ENCODE data around the gene GALR2.
"Not testable (repeated sequence)": the region's sequence is repeated elsewhere in the genome, so short reads cannot be mapped to it uniquely, and the experiment has no call there.

GALR2 gene

GRCh38 chr17:76074390-76075363 lies at the start of gene GALR2:
GALR2 (plus strand) TSS chr17:76074781; CDS start chr17:76074884, 103 bp downstream.
- no peak for DNase-seq

GRCh38 chr17:76025294-76025693 lies 49.3 kb upstream of the GALR2 start:
- no peak for DNase-seq

GRCh38 chr17:76026714-76027158 lies 47.8 kb upstream of the GALR2 start:
- no peak for DNase-seq

GRCh38 chr17:76027159-76027839 lies 47.3 kb upstream of the GALR2 start, which contains the start of gene EVPL:
EVPL (minus strand) TSS chr17:76027306; CDS start chr17:76027198, 108 bp downstream.
- peak; percentile 72 for DNase-seq

DNA sequence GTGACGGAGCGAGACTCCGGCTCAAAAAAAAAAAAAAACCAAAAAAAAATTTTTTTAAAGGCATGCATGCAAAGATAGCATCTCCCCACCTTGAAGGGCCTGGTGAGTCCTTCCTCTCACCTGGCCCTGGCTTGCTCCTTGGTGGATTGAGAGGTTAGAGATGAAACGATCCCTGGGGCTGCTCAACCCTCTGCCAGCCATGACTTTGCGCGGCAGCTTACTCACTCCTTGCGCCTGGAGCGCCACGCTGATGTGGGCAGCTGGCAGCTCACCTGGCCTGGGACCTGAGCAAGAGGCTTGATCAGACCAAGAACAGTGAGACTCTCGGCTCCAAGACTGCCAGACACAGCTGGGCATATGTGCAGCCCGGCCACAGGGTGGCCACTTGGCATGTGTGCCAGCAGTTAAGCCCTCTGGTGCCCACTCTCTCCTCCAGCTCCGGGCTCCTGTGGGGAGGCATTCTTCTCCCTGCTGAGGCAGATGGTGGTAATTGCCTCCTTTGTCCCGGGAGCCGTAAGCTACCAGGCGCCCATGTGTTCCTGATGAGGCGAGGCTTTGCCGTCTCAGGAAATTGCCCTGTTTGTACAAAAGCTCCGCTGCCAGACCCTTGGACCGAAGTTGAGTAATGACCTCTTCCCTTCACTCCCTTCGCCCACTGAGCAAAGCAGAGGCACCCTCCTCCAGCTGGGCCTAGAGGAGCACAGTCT lies 42.4 kb upstream of the GALR2 start:
- no peak for DNase-seq

DNA sequence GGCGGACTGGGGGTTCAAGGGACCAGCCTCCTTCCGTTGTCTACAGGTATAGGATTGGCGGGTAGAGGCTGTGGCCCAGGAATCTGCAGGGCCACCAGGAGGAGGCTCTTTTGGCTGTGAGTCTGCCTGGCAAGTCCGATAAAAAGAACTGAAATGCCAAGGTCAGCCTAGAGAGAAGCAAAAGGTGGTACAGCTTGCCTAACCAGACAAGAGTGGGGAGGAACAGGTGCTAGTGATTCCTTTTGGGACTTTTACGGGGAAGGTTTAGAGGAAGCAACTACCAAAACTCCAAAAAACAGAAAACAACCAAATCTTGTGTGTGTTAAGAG lies 41.8 kb upstream of the GALR2 start:
- DNase-seq, result no peak

GRCh38 chr17:76033139-76033538 lies 41.4 kb upstream of the GALR2 start:
- DNase-seq, result no peak

DNA sequence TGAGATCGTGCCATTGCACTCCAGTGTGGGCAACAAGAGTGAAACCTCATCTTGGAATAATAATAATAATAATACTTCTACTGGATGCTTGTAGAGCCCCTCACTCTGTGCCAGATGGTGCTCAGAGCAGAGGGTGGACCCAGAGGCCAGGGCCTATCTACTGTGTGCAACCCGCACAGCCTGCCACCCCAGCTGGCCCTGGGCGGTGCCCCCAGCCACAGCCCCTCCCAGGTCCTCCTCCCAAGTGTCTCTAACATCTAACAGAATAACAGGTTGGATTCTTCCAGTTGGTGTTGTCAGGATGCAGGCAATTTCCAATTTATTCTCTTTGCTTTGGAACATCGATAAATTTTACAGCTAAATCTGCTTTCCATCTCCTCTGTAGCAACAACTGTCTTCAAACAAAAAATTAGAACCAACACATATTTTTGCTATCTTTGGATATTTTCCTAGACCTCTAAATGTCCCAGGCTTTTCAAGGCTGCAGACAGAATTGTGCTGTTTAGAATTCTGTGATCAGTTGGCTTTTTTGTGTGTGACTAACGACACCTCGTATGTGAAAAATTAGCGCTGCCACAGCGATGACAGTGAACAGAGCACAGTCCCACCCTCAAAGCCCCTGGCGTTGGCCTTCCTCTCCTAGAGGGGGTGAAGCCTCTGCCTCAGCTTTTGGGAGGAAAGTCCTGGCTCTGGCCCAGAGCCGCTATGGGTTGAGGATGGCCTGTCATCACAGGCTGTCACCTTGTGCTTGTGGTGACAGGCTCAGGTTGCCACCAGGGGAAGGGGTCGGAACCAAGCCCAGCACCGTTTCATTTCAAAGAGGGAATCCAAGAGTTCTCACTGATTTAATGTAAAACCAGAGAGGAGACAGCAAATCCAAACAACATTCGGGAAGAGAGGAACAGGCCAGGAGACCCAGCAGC lies 39.9 kb upstream of the GALR2 start:
- no peak for DNase-seq

DNA sequence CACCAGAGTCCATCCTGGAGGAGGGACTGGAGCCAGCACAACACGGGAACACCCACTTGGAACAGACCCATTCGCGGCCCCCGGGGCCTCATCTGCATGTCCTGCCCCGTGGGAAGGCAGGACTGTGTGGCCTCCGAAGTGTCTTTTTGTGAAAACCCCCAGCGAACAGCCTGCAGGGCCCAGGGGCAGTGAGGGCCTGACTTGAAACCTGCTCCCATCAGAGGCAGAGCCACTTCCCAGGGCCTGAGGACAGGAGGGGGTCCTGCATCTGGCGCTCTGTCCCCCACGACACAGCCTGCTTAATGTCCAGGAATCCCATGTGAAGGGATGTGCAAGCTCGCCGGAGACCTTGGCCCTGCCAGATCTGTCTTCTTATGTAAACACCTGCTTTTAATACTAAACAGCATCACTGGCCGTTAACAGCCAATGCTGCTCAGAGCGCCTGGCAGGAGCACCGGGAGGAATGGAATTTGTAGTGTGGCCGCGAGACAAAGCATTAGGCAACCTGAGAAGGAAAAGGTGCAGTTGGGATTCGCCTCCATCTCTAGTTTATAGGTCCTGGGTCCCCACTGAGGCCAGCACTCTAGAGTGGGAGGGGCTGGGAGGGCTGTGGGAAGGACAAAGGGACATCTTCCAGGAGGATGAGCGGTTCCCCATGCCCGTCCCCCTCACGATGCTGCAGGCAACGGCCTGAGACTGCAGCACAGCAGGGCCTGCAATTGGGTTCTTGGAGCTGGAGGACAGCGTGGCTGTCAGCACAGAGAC lies 37.9 kb upstream of the GALR2 start:
- DNase-seq, result no peak

- no peak for DNase-seq
These were observed 36.5 kb upstream of the GALR2 start for GRCh38 chr17:76038050-76038449.

- no peak for DNase-seq
These were observed 35.5 kb upstream of the GALR2 start for GRCh38 chr17:76039121-76039520.

DNA sequence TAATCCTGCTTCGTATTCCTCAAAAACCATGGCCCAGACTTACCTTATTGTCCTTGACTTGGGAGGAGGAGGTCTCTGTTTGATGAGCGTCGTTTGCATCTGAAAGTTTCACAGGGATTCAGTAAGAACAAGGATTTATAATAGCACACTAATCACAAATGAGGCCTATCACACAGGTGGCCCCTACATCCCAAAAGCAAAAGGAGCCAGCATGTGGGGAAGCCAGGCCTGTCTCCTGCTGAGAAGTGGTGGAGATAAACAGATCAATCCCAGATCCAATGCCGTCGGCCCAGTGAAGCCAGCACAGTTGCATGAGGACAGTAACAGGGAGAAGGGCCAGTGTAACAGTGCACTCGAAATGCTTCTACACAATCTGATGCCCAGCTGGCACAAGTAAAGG lies 34.2 kb upstream of the GALR2 start:
- no peak for DNase-seq

GRCh38 chr17:76042868-76043267 lies 31.7 kb upstream of the GALR2 start:
- DNase-seq, result not testable (repeated sequence)

DNA sequence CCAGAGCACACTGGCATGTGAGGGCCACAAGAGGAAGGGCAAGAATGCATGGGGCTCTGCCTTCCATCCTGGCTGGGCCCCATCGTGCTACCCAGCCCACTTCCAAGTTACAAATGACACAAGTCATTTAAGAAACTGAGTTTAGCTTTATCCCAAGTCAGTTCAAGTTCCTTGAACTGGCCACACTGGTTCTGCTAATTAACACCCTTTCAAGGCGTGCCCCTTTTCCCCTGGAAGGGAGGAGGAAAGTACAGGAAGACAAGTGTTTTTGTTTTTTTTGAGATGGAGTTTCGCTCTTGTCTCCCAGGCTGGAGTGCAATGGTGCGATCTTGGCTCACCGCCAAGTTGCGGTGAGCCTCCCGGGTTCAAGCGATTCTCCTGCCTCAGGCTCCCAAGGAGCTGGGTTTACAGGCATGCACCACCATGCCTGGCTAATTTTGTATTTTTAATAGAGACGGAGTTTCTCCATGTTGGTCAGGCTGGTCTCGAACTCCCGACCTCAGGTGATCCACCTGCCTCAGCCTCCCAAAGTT lies 30.0 kb upstream of the GALR2 start:
- DNase-seq, result not testable (repeated sequence)

GRCh38 chr17:76046064-76046463 lies 28.5 kb upstream of the GALR2 start:
- DNase-seq, result no peak

DNA sequence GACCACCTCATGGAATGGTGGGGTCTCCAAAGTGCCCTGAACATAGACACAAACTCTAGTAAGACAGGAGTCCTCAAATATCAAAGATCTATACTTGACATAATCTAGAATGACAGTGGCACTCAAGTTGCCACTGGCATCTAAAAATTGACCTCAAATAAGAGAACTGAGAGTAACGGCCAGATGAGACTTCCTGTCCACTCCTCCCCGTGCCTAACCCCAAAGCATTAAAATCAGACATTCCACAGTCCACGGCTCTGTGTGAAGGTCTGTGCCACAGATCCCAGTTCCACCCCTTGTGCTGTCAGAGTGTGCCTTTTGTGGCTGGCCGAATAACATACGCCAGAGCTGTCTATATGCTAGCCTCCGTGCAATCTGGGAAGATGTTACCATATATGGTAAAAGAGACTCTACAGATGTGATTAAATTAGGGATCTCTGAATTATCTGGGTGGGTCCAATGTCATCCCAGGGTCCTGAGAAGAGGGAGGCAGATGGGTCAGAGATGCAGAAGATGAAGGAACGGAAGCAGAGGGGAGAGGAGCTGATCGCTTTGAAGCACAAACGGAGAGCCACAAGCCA lies 26.5 kb upstream of the GALR2 start:
- DNase-seq, result no peak

DNA sequence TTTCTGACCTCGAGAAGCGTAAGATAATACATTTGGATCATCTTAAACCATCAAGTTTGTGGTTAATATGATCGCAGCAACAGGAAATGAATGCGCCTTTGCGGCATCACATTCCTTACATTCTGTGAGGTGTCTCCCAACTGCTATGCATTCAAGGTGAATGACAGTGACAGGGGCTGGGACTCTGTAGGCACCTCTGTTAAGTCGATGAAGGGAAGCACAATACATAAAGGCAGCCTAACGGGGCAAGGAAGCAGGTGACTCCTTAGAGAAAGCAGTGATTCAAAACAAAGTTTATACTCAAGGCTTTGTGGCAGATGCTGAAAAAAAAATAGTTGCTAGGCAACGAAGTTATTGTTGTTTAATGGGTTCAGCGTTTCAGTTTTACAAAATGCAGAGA lies 25.9 kb upstream of the GALR2 start:
- no peak for DNase-seq

DNA sequence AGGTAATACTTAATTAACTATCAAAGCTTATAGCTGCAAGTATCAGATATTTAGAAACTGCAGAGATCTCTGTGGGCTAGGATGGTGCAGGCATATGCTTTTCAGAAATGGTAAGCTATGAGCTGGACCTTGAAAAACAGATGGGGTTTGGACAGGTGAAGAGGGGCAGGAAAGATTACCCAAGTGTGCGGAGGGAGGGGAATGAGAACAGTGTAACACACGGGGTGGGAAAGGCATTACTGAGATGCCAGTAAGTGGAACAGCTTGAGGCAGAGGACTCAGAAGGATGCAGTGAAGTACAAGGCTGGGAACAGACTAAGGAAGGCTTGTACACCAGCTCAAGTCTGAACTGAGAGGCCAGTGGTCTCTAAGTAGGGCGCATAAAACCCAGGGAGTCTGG lies 25.3 kb upstream of the GALR2 start:
- DNase-seq, result no peak

- DNase-seq, result no peak
These were observed 24.6 kb upstream of the GALR2 start for GRCh38 chr17:76049836-76050537.

Measured in NCI-H510A treated with DMSO at 0.1 percent for 48 hours (cell line).